ENCODE measurements around the gene LRRC56.

Gene LRRC56

GRCh38 chr11:587546-587945 lies 50.2 kb downstream of the LRRC56 start:
- no peak for TF ChIP-seq CTCF (IDR thresholded peaks at IDR 0.05; ENCODE audit: low read depth, low read length)
- H3K4me3 ChIP-seq (ENCODE audit: low read depth, low read length), result no peak overlapping the region

- no peak overlapping the region for H3K4me3 ChIP-seq (ENCODE audit: low read depth, low read length)
- TF ChIP-seq CTCF (IDR thresholded peaks at IDR 0.05; ENCODE audit: low read depth, low read length), result no peak
Measured at GRCh38 chr11:587978-588380, 50.7 kb downstream of the LRRC56 start.

- no peak overlapping the region for H3K4me3 ChIP-seq (ENCODE audit: low read depth, low read length)
- no peak for TF ChIP-seq CTCF (IDR thresholded peaks at IDR 0.05; ENCODE audit: low read depth, low read length)
Measured at GRCh38 chr11:589798-590197, 52.5 kb downstream of the LRRC56 start.

GRCh38 chr11:590997-591396 lies 53.7 kb downstream of the LRRC56 start:
- no peak overlapping the region for H3K4me3 ChIP-seq (ENCODE audit: low read depth, low read length)
- TF ChIP-seq CTCF (IDR thresholded peaks at IDR 0.05; ENCODE audit: low read depth, low read length), result no peak

- H3K4me3 ChIP-seq (ENCODE audit: low read depth, low read length), result no peak overlapping the region
- TF ChIP-seq CTCF (IDR thresholded peaks at IDR 0.05; ENCODE audit: low read depth, low read length), result no peak
Measured at GRCh38 chr11:592501-592900, 55.2 kb downstream of the LRRC56 start.

- no peak overlapping the region for H3K4me3 ChIP-seq (ENCODE audit: low read depth, low read length)
- no peak for TF ChIP-seq CTCF (IDR thresholded peaks at IDR 0.05; ENCODE audit: low read depth, low read length)
Measured at GRCh38 chr11:592918-593317, 55.6 kb downstream of the LRRC56 start.

- no peak for TF ChIP-seq CTCF (IDR thresholded peaks at IDR 0.05; ENCODE audit: low read depth, low read length)
- no peak overlapping the region for H3K4me3 ChIP-seq (ENCODE audit: low read depth, low read length)
Measured at GRCh38 chr11:593347-593746, 56.0 kb downstream of the LRRC56 start.

All from WI38 (cell line).